NCI-H345 (cell line): ENCODE results near the gene METTL2B.
"Not testable (repeated sequence)": the region's sequence is repeated elsewhere in the genome, so short reads cannot be mapped to it uniquely, and the experiment has no call there.

Source experiments
- DNase-seq: peaks from one replicate; lab custom pipeline; 2025; lab: John Stamatoyannopoulos, UW

The METTL2B gene

GRCh38 chr7:128454808-128455542 lies 21.6 kb upstream of the METTL2B start:
- peak; percentile 9 for DNase-seq

- peak; percentile 94 for DNase-seq
These were observed 20.8 kb upstream of the METTL2B start, which contains the start of gene HILPDA for GRCh38 chr7:128455543-128456254. Gene HILPDA (plus strand): TSS chr7:128455878. CDS start chr7:128457269, 1,391 bp downstream.

DNA sequence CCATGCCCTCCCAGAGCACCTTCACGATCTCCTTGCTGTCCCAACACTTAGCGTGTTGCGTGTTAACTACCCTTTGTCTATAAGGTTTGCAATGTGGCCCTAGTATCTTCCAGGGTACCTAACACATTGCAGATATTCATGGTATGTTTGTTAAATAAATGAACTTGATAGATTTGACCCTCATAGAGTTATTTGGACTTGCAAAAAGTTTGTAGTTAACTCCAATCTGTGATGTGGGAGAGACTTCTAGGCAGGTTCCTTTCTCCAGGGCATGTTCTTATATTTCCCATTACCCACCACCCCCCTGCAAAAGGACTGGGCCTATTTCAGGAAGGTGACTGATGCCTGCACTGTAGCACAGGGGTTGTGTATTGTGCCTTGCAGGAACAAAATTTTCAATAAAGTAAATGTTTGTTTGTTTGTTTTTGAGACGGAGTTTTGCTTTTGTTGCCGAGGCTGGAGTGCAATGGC lies 20.3 kb upstream of the METTL2B start:
- DNase-seq: no peak

DNA sequence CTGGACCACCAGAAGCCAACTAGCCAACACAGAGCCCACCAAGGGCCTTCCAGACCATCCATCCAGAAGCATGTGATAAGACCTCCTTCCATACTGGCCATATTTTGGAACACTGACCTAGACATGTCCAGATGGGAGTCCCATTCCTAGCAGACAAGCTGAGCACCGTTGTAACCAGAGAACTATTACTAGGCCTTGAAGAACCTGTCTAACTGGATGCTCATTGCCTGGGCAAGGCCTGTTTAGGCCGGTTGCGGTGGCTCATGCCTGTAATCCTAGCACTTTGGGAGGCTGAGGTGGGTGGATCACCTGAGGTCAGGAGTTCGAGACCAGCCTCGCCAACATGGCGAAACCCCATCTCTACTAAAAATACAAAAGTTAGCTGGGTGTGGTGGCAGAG lies 19.2 kb upstream of the METTL2B start:
- not testable (repeated sequence) for DNase-seq

DNA sequence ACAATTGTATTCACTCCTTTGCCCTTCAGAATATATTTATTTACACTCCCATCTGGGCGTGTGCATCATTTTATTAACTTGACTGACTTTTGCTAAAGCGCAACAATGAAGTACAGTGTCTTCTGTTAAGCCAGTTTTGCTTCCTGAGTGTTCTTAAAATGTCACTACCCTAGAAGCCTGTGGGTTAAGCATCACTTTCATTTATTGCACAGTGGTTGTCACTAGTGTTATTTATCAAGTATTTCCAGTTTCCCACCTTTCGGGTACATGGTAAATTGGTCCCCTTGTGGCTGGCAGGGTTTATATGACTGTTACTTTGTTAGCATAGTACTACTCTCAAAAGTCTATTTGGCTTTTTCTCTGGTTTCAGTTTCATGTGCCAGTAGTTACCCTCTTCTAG lies 17.6 kb upstream of the METTL2B start:
- DNase-seq: no peak

DNA sequence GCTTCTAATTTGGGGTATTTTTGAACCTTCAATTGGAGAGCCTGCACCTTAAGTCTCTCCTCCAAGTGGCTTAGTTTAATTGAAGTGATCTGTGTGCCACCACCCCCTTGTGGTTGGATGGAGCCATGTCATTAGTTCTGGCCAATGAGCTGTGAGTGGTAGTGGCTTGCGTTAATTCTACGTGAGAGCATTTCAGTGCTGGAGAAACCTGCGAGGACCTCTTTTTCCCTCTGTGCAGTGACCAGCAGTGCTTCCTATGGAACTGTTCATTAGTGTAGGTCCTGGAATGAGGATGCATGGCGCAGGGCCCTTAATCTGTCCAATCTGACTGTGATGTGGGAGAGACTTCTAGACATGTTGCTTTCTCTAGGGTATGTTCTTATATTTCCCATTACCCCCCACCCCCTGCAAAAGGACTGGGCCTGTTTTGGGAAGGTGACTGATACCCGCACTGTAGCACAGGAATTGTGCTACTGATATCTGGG lies 17.1 kb upstream of the METTL2B start:
- peak; percentile 55 for DNase-seq

GRCh38 chr7:128462460-128462859 lies 14.1 kb upstream of the METTL2B start:
- no peak for DNase-seq

DNA sequence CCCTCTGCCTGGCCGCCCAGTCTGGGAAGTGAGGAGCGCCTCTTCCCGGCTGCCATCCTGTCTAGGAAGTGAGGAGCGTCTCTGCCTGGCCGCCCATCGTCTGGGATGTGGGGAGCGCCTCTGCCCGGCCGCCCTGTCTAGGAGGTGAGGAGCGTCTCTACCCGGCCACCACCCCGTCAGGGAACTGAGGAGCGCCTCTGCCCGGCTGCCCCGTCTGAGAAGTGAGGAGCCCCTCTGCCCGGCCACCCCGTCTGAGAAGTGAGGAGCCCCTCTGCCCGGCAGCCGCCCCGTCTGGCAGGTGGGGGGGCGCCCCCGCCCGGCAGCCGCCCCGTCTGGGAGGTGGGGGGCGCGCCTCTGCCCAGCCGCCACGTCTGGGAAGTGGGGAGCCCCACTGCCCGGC lies 13.2 kb upstream of the METTL2B start:
- not testable (repeated sequence) for DNase-seq

GRCh38 chr7:128463933-128464332 lies 12.6 kb upstream of the METTL2B start:
- not testable (repeated sequence) for DNase-seq

- not testable (repeated sequence) for DNase-seq
These were observed 9.7 kb upstream of the METTL2B start for GRCh38 chr7:128466871-128467270.

DNA sequence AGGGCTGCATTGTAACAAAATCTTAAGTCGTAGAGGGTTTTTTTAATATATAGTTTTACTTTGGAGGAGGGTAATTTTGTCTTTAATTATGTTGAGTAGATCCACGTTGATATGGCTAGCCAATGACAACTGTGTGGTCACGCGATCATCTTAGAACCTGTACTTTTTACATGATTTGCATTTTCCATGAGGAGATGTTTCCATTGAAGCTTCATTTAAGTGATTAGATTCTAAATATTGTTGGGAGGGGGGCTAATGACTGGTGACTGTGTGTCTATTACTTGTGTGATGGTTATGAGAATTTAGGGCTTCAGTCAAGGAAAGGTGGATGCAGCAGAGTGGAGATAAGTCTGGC lies 765 bp downstream of the METTL2B start:
- not testable (repeated sequence) for DNase-seq

- DNase-seq: not testable (repeated sequence)
These were observed 2.5 kb downstream of the METTL2B start for GRCh38 chr7:128479082-128479481.

GRCh38 chr7:128488134-128488533 lies 11.6 kb downstream of the METTL2B start:
- DNase-seq: not testable (repeated sequence)

DNA sequence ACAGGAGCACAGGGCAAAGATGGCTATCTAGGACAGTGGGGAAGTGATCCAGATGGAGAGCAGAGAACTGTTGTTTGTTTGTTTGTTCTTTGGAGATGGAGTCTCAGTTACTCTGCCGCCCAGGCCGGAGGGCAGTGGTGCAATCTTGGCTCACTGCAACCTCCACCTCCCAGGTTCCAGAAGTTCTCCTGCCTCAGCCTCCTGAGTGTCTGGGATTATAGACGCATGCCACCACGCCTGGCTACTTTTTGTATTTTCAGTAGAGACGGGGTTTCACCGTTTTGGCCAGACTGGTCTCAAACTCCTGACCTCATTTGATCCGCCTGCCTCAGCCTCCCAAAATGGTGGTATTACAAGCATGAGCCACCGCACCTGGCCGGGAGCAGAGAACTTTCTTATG lies 20.9 kb downstream of the METTL2B start:
- DNase-seq: no peak

DNA sequence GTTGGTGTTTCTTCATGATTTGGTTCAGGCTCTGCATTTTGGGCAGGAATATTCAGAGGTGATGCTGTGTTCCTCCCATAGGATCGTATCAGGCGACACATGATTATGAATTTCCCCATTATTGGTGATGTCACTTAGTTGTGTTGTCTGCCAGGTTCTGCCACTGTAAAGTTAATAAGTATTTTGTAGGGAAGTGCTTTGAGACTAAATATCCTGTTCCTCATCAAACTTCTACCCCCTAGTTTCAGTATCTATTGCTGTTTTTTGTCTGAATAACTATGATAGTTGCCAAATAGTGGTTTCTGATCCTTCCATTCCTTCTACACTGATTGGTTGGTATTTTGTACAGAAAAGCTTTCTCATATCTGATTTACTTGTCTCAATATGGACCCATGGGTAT lies 28.9 kb downstream of the METTL2B start:
- not testable (repeated sequence) for DNase-seq

DNA sequence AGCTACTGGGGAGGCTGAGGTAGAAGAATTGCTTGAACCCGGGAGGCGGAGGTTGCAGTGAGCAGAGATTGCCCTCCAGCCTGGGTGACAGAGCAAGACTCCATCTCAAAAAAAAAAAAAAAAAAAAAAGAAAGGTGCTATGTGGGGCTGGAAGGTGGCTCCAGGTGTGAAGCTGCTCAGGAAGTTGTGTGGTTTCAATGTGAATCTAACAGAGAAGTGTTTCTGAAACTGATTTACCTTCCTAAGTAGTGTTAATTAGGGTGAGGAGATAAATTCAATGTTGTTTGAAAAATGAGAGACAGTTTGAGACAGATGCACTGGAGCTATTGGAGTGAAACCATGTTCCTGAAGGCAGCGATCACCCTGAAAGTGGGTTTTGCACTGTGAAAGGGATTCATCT lies 30.3 kb downstream of the METTL2B start:
- not testable (repeated sequence) for DNase-seq

GRCh38 chr7:128507321-128507993 lies 30.9 kb downstream of the METTL2B start:
- not testable (repeated sequence) for DNase-seq

DNA sequence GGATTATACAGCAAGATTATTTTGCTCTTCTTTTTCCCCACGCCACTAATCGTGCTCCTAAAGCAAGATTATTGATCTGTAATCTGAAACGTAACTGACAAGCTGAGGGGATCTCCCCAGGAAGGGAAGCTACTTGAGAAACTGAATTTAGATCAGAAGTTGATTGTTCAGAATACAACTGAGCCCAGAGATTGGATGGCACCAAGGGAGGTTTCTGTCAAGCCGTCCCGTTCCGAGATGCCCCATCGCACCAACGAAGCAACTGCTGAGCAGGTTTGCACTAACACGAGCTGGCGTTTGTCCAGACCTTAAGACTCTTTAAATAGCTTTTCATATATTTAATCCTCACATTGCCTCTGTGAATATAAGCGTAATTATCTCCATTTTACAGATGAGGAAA lies 35.1 kb downstream of the METTL2B start:
- not testable (repeated sequence) for DNase-seq

DNA sequence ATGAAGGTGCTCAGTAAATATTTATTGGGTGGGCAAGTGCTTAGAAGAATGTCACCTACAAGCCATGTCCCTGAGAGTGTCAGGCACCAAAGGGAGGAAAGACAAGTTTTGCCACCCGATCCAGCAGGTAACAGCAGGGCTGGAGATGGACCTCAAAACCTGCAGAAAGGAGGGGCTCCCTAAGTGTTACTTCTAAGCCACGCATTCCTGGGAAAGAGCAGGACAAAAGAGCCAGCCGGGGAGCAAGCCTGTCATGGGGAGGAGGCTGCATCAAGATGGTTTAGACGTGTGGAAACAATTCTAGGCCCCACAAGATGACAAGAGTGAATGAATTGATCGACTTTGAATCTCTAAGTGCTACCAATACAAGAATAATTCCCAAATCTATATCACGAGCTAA lies 38.7 kb downstream of the METTL2B start:
- not testable (repeated sequence) for DNase-seq

- not testable (repeated sequence) for DNase-seq
These were observed 40.5 kb downstream of the METTL2B start for GRCh38 chr7:128517023-128517422.

GRCh38 chr7:128523226-128523931 lies 46.8 kb downstream of the METTL2B start:
- peak; percentile 72 for DNase-seq
